Loucy (cell line): ENCODE results near the gene DNAJC22.
A peak's percentile ranks its signal among the peaks of the same experiment; 100 is the strongest.

Source experiments
- EZH2phosphoT487 ChIP-seq: fragments of 200-600 bp; IDR thresholded peaks from 2 replicates; pipeline ENCODE4 v1.6.1; 2018; ENCODE audit warnings: antibody characterized with exemption, mild to moderate bottlenecking, moderate library complexity, borderline replicate concordance
- TF ChIP-seq, protein P1 (sequence below): fragments of 200-600 bp; sonication (generic); conservative IDR thresholded peaks from 2 replicates; pipeline ENCODE4 v1.5.1; 2014; ENCODE audit warnings: mild to moderate bottlenecking, antibody characterized with exemption, low read length

DNA sequence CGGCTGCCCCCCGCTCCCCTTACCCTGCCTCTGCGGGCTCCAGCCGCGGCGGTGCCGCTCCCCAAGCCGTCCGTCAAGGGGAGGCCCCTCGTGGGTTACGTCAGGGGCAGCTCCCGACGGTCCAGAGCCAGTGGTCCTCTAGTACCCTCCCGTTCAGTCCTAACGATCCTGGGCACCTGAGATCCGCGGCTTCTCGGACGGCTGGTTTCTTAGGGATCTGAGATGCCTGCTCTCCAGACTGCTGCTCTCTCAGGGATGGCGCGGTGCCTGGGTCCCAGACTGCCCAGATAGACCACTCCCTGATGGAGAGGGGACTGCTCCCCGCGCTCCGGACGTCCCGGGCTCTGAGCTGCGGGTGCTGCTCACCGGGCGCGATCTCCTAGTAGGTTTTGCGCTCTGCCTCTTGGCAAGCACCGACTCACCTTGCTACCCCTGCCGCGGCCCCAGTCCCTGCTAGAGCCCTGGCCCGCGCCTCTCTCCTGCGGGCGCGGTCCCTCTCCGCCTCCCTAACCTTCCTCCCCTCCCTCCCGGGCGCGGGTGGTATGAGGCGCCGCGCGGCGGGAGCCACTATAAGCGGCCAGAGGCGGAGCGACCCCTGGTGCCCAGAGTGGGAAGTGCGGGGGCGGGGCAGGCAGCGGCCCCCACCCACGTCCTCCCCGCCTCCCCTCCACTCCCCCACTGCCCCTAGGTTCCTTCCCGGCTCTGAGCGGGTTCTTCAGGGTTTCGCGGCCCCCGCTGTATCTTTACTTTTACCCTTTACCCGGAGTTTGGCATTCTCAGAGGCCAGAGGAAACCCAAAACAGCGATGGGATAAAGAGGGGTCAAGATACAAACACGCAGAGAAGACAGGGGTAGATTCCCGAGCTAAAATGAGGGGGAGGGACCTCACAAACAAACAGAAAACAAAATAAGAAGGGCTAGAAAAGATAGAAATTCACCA is 9.8 kb upstream of the DNAJC22 start, which contains the start of gene C1QL4:
- TF ChIP-seq, protein P1, sequence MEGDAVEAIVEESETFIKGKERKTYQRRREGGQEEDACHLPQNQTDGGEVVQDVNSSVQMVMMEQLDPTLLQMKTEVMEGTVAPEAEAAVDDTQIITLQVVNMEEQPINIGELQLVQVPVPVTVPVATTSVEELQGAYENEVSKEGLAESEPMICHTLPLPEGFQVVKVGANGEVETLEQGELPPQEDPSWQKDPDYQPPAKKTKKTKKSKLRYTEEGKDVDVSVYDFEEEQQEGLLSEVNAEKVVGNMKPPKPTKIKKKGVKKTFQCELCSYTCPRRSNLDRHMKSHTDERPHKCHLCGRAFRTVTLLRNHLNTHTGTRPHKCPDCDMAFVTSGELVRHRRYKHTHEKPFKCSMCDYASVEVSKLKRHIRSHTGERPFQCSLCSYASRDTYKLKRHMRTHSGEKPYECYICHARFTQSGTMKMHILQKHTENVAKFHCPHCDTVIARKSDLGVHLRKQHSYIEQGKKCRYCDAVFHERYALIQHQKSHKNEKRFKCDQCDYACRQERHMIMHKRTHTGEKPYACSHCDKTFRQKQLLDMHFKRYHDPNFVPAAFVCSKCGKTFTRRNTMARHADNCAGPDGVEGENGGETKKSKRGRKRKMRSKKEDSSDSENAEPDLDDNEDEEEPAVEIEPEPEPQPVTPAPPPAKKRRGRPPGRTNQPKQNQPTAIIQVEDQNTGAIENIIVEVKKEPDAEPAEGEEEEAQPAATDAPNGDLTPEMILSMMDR: peak; percentile 80
- no peak for TF ChIP-seq EZH2phosphoT487
